ENCODE measurements around the gene TIRAP.

DNA sequence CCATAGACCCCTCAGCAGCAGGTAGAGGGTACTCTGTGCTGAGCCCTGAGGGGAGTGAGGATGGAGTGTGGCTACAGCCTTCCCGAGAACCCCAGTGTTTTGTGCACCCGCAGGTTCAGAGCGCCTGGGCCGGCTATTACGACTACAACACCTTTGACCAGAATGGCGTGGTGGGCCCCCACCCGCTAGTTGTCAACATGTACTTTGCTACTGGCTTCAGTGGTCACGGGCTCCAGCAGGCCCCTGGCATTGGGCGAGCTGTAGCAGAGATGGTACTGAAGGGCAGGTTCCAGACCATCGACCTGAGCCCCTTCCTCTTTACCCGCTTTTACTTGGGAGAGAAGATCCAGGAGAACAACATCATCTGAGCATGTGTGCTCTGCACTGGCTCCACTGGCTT is 5.6 kb upstream of the TIRAP start:
- TF ChIP-seq TAF1 (IDR thresholded peaks at IDR 0.05; ENCODE audit: borderline replicate concordance, insufficient read depth, low read length): no peak
- TF ChIP-seq POLR2AphosphoS5 (IDR thresholded peaks at IDR 0.05; ENCODE audit: low read depth, low read length): no peak
- TF ChIP-seq, protein P1, sequence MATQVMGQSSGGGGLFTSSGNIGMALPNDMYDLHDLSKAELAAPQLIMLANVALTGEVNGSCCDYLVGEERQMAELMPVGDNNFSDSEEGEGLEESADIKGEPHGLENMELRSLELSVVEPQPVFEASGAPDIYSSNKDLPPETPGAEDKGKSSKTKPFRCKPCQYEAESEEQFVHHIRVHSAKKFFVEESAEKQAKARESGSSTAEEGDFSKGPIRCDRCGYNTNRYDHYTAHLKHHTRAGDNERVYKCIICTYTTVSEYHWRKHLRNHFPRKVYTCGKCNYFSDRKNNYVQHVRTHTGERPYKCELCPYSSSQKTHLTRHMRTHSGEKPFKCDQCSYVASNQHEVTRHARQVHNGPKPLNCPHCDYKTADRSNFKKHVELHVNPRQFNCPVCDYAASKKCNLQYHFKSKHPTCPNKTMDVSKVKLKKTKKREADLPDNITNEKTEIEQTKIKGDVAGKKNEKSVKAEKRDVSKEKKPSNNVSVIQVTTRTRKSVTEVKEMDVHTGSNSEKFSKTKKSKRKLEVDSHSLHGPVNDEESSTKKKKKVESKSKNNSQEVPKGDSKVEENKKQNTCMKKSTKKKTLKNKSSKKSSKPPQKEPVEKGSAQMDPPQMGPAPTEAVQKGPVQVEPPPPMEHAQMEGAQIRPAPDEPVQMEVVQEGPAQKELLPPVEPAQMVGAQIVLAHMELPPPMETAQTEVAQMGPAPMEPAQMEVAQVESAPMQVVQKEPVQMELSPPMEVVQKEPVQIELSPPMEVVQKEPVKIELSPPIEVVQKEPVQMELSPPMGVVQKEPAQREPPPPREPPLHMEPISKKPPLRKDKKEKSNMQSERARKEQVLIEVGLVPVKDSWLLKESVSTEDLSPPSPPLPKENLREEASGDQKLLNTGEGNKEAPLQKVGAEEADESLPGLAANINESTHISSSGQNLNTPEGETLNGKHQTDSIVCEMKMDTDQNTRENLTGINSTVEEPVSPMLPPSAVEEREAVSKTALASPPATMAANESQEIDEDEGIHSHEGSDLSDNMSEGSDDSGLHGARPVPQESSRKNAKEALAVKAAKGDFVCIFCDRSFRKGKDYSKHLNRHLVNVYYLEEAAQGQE (IDR thresholded peaks at IDR 0.05; ENCODE audit: insufficient read depth in 1 of 2, low read depth in 2 of 2, low read length in 2 of 2): no peak
- no peak for TF ChIP-seq FOXP2 (optimal IDR thresholded peaks at IDR 0.05; ENCODE audit: borderline replicate concordance, extremely low read depth, extremely low read length, insufficient read depth)

Data from PFSK-1 (cell line).